ENCODE results near the gene HAGHL.
"Not testable (repeated sequence)": the region's sequence is repeated elsewhere in the genome, so short reads cannot be mapped to it uniquely, and the experiment has no call there.

HAGHL gene

GRCh38 chr16:689175-689897, 37.6 kb upstream of the HAGHL start:
- no peak for DNase-seq

GRCh38 chr16:691242-691641, 35.7 kb upstream of the HAGHL start:
- not testable (repeated sequence) for DNase-seq

- no peak for DNase-seq
Observed at GRCh38 chr16:692356-693108, 34.4 kb upstream of the HAGHL start.

GRCh38 chr16:693364-693763, 33.5 kb upstream of the HAGHL start:
- DNase-seq = no peak

- DNase-seq = no peak
Observed at GRCh38 chr16:693766-694165, 33.1 kb upstream of the HAGHL start.

- no peak for DNase-seq
Observed at GRCh38 chr16:694187-694862, 32.6 kb upstream of the HAGHL start.

GRCh38 chr16:694863-695354, 32.0 kb upstream of the HAGHL start:
- DNase-seq = no peak

- no peak for DNase-seq
Observed at GRCh38 chr16:695355-696089, 31.4 kb upstream of the HAGHL start.

- no peak for DNase-seq
Observed at GRCh38 chr16:698911-699671, 27.8 kb upstream of the HAGHL start.

- no peak for DNase-seq
Observed at GRCh38 chr16:700684-701584, 26.0 kb upstream of the HAGHL start.

GRCh38 chr16:702341-702740, 24.6 kb upstream of the HAGHL start:
- DNase-seq = no peak

GRCh38 chr16:703406-703805, 23.5 kb upstream of the HAGHL start:
- DNase-seq = no peak

GRCh38 chr16:704047-704446, 22.9 kb upstream of the HAGHL start:
- no peak for DNase-seq

- no peak for DNase-seq
Observed at GRCh38 chr16:704552-705380, 22.1 kb upstream of the HAGHL start.

- no peak for DNase-seq
Observed at GRCh38 chr16:705431-706188, 21.3 kb upstream of the HAGHL start, which contains the start of gene FBXL16. FBXL16 (minus strand) TSS chr16:705801; CDS start chr16:697405, 8,396 bp downstream.

GRCh38 chr16:706189-707061, 20.5 kb upstream of the HAGHL start:
- no peak for DNase-seq

GRCh38 chr16:707062-707538, 19.8 kb upstream of the HAGHL start:
- no peak for DNase-seq

- DNase-seq = no peak
Observed at GRCh38 chr16:708019-708418, 18.9 kb upstream of the HAGHL start.

Data from EL (cell line).